ENCODE measurements around the gene KCNMA1.

The KCNMA1 gene

GRCh38 chr10:76830218-76830617 lies 807.4 kb downstream of the KCNMA1 start:
- DNase-seq (ENCODE audit: low spot score) = peak; percentile 3

GRCh38 chr10:76829724-76830123 lies 807.9 kb downstream of the KCNMA1 start:
- no peak for DNase-seq (ENCODE audit: low spot score)

Data from pons (tissue), 1 donor.